DLD1 (cell line): ENCODE data around the gene AZU1.
"Not testable (repeated sequence)": the region's sequence is repeated elsewhere in the genome, so short reads cannot be mapped to it uniquely, and the experiment has no call there.

Source experiments
- in situ Hi-C: cut with HindIII; loops from 2 replicates; pipeline ENCODE4 v1.10.0; 2017; ENCODE audit warnings: low sequenced_read_pairs

AZU1 gene

DNA sequence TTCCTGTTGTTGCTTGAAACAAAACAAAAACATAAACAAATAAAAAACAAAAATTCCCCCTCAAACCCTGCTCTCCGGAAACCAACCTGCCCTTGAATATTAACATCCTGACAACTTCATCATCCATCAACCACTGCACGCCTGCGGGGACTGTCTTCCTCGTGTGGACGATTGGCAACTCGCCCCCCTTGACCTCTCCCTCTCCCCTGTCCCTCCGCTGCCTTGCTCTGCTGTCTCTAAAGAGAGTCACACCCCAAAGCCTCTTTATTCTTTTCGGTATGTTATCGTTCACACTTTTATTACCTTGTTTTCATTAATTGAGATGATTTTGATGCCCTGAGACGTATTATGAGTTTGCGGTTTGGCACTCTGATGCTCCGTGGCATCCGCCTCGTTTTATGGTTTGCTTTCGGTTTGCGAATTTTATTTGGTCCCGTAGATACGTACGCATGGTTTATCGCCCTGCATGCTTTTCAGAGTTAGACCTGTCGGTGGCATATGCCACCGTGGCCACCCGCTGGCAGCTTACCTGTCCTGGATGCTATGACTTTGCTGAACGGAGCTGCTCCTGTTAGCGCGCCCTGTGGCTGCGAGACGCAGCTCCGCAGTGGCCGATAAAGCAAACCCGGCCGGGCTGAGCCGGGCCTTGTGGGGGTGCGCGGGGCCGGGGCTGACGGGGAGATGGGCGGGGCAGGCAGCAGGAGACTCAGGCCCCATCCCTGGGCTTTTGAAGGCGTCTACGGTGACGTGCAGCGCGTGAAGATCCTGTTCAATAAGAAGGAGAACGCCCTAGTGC, 19.8 kb upstream of the AZU1 start:
- in situ Hi-C loops: no loop called here

DNA sequence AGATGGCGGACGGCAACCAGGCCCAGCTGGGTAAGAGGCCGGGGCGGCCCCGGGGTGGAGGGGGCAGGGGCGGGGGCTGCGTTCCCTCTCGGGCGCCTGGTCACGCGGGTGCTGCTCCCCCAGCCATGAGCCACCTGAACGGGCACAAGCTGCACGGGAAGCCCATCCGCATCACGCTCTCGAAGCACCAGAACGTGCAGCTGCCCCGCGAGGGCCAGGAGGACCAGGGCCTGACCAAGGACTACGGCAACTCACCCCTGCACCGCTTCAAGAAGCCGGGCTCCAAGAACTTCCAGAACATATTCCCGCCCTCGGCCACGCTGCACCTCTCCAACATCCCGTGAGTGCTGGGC, 19.2 kb upstream of the AZU1 start:
- in situ Hi-C loops: no loop called here

- in situ Hi-C loops: no loop called here
Observed at GRCh38 chr19:810077-810855, 17.4 kb upstream of the AZU1 start.

DNA sequence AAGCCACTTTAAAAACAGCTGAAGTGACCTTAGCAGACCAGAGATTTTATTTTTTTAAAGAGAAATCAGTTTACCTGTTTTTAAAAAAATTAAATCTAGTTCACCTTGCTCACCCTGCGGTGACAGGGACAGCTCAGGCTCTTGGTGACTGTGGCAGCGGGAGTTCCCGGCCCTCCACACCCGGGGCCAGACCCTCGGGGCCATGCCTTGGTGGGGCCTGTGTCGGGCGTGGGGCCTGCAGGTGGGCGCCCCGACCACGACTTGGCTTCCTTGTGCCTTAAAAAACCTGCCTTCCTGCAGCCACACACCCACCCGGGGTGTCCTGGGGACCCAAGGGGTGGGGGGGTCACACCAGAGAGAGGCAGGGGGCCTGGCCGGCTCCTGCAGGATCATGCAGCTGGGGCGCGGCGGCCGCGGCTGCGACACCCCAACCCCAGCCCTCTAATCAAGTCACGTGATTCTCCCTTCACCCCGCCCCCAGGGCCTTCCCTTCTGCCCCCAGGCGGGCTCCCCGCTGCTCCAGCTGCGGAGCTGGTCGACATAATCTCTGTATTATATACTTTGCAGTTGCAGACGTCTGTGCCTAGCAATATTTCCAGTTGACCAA, 16.7 kb upstream of the AZU1 start:
- in situ Hi-C loops: no loop called here

DNA sequence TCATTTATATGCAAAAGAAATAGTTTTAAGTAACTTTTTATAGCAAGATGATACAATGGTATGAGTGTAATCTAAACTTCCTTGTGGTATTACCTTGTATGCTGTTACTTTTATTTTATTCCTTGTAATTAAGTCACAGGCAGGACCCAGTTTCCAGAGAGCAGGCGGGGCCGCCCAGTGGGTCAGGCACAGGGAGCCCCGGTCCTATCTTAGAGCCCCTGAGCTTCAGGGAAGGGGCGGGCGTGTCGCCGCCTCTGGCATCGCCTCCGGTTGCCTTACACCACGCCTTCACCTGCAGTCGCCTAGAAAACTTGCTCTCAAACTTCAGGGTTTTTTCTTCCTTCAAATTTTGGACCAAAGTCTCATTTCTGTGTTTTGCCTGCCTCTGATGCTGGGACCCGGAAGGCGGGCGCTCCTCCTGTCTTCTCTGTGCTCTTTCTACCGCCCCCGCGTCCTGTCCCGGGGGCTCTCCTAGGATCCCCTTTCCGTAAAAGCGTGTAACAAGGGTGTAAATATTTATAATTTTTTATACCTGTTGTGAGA, 16.1 kb upstream of the AZU1 start:
- in situ Hi-C loops: no loop called here

- in situ Hi-C loops: no loop called here
Observed at GRCh38 chr19:812049-812746, 15.4 kb upstream of the AZU1 start.

GRCh38 chr19:812747-813218, 14.9 kb upstream of the AZU1 start:
- in situ Hi-C loops: no loop called here

- in situ Hi-C loops: no loop called here
Observed at GRCh38 chr19:813219-814151, 14.2 kb upstream of the AZU1 start.

DNA sequence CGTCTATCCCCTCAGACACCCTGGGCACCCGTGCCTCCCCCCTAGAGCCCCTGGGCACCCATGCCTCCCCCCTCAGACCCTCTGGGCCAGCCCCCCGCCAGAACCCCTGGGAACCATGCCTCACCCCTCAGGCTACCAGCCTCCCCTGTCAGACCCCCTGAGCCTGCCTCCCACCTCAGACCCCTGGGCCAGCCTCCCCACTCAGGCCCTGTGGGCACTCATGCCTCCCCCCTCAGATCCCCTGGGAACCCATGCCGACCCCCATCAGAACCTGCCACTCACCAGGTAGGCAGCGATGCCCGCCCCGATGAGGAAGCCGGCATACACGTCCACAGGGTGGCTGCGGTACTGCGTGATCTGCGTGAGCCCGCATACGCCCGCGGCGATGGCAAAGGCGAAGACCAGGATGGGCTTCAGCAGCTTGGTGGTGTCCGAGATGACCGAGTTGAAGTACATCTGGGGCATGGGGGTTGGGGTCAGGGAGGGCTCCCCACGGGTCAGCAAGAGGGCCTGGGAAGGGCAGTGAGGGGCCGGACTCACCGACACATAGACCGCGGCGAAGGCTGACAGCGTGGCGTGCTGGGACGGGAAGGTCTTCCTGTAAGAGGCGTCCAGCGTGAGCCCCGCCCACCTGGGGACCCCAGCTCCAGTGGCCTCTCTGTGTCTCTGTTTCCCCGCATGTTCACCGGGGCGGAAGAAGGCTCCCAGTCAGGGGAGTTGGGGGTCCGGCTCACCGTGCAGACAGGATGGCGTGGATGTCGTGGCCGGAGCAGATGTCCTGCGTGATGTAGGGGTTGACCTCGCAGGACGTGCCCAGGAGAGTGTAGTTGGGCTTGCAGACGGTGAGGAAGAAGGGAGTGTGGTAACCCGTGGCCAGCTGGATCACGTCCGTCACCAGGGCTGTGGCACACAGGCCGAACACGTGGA, 13.2 kb upstream of the AZU1 start:
- in situ Hi-C loops: no loop called here

DNA sequence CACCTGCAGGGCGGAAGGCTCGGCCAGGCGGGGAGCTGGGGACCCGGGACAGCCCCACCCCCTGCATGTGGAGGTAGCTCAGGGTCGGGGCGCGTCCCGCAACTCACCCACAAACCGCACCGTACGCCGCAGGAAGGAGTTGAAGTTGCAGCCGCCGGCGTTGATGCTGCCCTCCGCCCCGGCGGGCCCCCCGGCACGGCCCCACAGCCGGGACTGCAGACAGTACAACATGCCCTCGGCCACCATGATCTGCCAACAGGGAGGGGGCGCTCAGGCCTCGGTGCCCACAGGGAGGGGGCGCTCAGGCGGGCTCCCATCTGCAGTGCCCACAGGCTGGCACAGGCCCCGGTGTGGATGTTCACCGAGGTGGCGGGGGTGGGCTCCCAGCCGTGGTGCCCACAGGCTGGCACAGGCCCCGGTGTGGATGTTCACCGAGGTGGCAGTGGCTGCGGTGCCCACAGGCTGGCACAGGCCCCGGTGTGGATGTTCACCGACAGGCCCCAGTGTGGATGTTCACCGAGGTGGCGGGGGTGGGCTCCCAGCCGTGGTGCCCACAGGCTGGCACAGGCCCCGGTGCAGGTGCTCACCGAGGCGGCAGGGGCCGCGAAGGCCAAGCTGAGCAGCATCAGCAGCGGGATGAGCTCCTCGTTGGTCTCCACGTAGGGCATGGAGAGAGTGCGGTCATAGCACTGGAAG, 12.4 kb upstream of the AZU1 start:
- in situ Hi-C loops: no loop called here

DNA sequence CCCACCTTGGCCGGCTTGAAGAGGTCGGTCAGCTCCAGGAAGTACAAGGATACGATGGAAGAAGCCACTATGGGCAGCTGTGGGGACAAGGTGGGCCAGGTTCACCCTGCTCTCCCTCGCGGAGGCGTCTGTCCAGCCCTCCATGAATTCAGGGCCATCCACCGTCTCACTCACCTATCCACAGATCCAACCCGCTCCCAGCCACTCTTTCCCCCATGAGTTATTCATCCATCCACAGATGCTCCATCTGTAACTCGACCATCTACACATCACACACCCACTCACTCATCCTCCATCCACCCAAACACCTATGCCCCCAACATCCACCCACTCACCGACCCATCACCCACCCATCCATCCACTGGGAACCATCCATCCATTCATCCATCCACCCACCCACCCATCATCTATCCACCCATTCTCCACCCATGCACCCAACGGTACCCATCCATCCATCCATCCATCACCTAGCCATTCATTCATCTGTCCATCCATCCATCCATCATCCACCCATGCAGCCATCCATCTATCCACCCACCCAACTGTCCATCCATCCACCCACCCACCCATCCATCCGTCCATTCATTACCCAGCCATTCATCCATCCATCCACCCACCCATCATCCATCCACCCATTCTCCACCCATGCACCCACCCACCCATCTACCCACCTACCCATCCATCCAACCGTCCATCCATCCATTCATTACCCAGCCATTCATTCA, 11.7 kb upstream of the AZU1 start:
- in situ Hi-C loops: no loop called here

- in situ Hi-C loops: no loop called here
Observed at GRCh38 chr19:816500-816857, 11.2 kb upstream of the AZU1 start.

GRCh38 chr19:820212-820611, 7.4 kb upstream of the AZU1 start:
- in situ Hi-C loops: not testable (repeated sequence)

DNA sequence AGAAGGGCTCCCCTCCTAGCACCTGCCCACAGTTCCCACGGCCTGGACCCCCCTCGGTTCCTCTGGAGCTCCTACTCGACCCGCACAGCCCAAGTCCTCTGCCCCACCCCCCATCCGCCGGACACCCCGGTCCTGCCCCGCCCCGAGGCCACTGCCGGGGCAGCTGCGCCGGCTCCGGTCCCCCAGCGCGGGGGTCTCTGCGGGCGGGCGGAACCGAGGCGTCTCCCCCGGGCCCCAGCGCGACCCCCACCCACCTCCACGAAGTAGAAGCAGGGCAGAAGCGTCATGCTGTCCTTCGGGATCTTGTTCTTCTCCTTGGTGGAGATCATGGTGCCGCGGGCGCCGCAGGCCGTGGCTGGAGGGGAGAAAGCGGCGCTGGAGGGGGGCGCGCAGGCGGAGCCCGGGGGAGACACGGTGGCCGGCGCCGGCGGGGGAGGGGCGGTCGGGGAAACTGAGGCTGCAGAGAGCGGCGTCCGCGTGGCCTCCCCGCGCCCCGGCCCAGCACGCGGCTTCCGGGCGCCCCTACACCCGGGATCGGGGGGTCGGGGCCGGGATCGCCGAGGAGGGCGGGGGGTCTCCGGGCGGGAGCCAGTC, 6.3 kb upstream of the AZU1 start:
- in situ Hi-C loops: no loop called here

- in situ Hi-C loops: no loop called here
Observed at GRCh38 chr19:821825-822503, 5.7 kb upstream of the AZU1 start, which contains the start of gene PLPPR3. PLPPR3 (minus strand) TSS chr19:821955; CDS start chr19:821559, 396 bp downstream.

DNA sequence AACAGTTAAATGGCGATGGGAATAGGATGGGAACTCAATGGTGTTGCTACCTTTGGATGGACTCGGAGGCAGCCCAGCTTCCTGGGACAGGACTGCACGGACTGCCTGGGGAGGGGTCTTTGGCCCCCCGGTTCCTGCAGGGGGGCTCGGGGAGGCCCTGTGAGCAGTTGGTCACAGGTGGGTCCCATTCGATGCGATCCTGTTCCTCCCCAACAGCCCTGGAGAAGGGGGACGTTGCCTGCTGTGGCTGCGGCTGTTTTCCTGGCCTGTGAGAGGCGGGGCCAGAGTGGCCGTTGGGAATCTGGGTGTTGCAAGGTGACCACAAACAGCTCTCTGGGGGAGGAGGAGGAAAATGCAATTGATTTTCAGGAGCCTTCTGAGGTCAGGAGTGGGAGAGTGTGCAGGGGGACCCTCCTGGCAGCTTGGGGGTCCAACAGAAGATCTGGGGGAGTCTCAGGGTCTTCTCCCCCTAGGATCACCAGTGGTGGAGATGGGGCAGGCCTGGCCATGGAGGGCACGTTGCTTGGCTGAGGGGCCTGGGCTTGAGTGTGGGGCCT, 4.0 kb upstream of the AZU1 start:
- in situ Hi-C loops: no loop called here
